ENCODE data around the gene RERE.
A peak's percentile ranks its signal among the peaks of the same experiment; 100 is the strongest.

RERE gene

DNA sequence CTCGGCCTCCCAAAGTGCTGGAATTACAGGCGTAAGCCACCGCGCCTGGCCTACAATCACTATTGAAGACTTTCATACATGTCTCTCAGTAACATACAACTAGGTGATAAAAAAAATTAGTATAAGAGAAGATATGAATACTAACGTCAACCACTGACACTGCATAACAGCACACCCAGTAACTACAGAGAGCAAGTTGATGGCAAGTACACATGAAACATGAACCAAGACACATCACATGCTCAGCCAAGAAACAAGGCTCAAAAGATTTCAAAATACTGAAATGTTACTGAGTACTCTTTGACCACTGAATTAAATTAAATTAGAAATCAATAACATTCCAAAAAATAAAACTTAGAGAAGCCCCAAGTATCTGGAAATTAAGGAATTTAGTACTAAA, 331.4 kb downstream of the RERE start:
- DNase-seq: no peak

- no peak for DNase-seq
Measured at GRCh38 chr1:8483586-8483985, 333.9 kb downstream of the RERE start.

DNA sequence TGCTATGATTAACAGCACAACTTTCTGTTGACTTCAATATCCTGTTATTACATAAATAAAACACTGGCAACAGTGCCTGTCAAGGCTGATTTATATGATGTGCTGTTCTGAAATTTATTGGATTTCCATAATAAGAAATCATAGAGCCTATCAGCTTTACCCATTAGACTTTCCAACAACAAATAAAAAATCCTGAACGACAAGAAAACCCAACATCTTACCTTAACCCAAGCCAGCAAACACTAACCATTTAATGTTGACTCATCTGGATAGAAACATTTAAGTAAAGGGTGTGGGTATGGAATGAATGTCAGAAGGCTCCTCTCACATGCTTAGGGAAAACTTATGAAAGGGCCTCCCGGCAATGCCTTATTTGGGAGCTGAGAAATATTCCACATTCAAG, 334.5 kb downstream of the RERE start:
- DNase-seq: no peak

DNA sequence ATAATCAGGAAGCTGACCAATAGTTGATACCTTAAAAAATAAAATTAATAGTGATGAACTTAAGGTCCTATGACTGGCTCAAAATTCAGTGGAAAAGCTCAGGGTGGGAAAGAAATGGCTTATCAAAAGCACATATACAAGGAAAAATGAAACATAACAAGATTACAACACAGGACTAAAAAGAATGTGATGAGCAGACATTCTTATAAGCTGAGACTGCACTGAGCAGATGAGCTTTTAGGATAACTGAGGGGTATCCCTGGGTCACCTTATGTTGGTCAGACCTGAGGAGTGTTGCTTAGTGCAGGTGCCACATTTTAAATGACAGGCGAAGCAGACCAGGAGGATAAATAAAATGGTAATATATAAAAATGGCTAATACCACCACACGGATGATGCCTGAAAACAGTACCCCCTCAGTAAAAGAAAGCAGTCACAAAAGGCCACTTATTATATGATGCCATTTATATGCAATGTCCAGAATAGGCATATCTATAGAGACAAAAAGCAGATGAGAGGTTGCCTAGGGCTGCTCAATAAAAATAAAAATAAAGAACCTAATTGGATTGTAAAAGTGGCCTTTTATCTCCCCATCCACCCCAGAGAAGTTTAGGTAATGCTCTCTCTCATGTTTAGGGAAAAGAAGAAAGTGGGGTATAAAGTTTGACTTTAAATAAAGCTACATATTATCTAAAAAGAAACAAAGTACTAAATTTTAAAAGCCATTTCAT, 335.6 kb downstream of the RERE start:
- no peak for DNase-seq

GRCh38 chr1:8478566-8478965, 338.9 kb downstream of the RERE start:
- no peak for DNase-seq

DNA sequence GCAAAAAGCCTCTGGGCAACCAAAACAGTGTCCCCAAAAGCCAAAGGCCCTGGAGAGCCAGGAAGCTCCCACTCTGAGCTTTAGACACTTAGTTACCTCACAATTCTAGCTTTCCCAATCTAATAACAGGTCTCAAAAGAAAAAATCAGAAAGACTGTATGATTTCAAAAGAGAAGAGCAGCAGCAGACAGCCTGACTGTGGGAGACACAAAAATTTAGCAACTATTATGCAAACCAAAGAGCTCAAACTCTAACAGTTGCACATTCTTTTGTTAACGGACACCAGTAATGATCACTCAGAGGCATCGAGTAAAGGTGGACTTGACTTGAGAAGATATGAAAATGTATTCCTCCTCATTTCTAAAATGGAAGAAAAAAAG, 339.5 kb downstream of the RERE start:
- DNase-seq: no peak

DNA sequence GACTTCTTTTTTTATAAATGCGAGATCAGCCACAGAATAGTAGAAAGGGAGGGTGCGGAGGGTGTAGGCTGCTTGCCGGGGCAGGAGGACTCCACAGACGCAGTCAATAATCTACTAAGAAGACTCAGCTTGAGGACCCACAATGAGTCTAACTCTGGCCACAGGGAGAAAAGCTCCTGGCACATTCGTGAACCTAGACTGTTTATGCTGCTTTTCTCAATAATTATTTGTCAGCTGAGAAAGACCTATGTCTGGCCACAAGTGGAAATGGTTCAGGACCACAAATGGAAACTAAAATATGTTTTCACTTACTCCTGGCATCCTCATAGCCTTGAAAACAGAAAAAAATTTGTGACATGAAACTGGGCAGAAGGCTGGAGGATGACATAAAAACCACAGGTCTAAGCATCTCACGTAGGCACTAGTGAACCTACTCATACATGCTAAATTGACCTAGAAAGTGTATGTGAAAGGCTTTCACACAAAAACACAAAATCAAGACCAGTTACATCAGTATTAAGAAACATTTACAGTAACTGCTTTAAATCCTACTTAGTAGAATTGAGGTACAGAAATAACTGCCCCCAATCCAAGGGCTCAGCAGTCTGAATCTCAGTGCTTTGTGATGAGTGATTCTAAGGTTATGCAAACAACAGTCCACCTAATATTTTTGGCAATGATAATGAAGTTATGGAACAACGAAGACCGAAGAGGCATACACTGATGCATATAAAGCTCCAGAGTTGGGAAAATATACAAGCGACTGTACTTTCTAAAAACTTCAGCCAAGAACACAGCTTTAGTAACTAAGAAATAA, 340.1 kb downstream of the RERE start:
- DNase-seq: no peak

- no peak for DNase-seq
Measured at GRCh38 chr1:8476006-8476405, 341.4 kb downstream of the RERE start.

DNA sequence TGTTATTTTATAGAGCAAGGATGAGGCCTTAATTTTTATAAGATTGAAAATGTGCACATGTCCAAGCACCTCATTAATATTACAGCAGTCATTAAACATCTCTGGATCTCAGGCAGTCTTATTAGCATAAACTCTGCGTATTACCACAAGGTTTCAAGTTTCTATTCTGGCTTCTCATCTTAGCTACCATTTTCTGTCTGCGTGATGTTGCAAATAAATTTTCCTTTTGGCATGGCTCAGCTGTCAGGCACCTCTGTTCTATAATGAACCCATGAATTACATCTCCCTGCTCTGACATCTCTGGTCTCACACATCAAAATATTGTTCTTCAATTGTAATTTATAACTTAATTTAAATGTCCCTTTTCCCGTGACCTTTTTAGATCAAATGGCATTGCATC, 343.1 kb downstream of the RERE start:
- no peak for DNase-seq

- DNase-seq: no peak
Measured at GRCh38 chr1:8473891-8474300, 343.5 kb downstream of the RERE start.

- DNase-seq: no peak
Measured at GRCh38 chr1:8473121-8473875, 344.1 kb downstream of the RERE start.

- peak in 5 of 56 donors; percentile 15 to 42 (median 33) for DNase-seq
Measured at GRCh38 chr1:8472668-8473067, 344.8 kb downstream of the RERE start.

DNA sequence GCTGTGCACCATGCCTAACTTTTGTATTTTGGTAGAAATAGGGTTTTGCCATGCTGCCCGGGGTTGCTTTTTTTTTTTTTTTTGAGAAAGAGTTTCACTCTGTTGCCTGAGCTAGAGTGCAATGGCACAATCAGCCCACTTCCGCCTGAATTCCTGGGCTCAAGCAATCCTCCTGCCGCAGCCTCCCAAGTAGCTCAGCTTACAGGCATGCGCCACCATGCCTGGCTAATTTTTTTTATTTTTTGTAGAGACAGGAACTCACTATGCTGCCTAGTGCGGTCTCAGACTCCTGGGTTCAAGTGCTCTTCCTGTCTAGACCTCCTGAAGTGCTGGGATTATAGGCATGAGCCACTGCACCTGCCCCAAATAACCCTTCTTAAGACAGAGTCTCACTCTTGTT, 346.0 kb downstream of the RERE start:
- no peak for DNase-seq

GRCh38 chr1:8468751-8469150, 348.7 kb downstream of the RERE start:
- DNase-seq: no peak

DNA sequence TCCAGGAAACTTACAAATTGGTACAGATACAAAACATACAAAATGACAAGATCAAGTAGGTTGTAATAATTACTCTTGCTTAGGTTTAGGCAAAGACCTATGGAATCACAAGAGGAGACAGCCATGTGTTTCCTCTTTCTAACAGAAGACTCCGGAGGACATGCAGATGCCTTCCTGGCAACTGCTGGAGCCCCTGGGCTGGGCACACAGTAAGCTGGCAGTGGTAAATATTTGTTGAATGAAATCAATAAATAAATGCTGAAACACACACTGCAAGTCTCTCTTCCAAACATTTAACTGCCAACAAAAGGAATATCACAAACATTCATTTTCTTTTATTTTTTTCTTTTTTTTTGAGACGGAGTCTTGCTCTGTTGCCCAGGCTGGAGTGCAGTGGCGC, 350.1 kb downstream of the RERE start:
- DNase-seq: no peak

GRCh38 chr1:8465692-8466091, 351.7 kb downstream of the RERE start:
- peak in 8 of 56 donors; percentile 12 to 31 (median 20) for DNase-seq

- DNase-seq: no peak
Measured at GRCh38 chr1:8465013-8465412, 352.4 kb downstream of the RERE start.

DNA sequence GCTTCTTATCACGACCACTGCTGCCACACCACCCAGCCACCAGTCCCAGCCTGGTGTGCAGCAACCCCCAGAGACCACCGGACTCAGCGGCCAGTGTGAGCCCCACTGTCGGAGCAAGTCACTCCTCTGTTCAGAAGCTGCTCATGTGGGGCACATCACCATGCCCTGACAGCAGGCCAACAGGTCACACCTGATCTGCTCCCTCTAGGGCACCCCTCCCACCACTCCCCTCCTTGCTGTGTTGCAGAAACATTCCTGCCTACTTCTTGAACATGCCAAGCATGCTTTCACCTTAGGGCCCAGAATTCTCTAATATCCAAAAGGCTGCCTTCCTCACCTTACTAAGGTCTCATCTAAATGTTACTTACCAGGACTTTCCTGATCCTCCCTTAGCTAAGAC, 353.1 kb downstream of the RERE start:
- no peak for DNase-seq

DNA sequence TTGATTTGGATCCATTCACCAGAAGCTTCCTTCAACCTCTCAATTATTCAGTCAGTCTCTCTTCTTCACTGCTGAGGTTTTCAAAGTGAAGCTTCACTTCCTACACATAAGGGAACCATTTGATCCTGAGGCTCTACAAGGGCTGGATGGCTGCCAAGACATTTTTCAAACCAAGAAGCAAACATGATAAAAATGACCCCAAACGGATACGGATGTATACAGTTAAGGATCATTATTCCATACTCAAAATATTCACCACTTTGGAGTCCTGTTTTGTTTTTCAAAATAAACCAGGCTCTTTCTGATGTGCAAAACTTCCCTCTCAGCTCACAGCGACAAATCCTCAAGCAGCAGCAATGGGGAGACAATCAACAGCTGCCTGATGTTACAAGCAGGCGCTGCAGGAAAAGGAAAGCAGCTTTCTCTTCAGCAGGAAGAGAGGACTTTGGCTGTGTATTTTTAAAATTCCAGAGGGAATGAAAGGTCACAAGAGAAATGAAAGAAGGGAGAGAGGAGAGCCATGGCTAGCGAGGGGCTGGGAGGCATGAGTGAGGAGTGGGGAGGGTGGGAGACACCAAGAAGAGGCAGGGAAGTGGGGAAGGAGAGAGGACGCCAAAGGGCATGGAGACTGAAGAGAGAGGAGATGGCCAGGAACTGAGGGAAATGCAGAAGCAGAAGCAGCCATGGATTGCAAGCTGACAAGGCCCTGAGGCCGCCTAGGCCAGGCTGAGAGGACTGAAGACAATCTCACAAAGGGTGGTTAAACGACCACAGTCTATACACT, 354.1 kb downstream of the RERE start:
- peak in 8 of 56 donors; percentile 11 to 55 (median 43) for DNase-seq

GRCh38 chr1:8462371-8462892, 355.0 kb downstream of the RERE start:
- DNase-seq: no peak
